ENCODE measurements around the gene MAP2K7.
A peak's percentile ranks its signal among the peaks of the same experiment; 100 is the strongest.

The MAP2K7 gene

GRCh38 chr19:7907122-7907521 is 3.4 kb downstream of the MAP2K7 start:
- Histone ChIP-seq H2AFZ (ENCODE audit: low read depth, low read length) (no peak overlapping the region), H3K4me2 (ENCODE audit: insufficient read depth, low read length) (peak overlapping the region; percentile 34; the same call in 1 of the 2 replicates), H3K4me3 (ENCODE audit: low read depth in 1 of 2, low read length in 2 of 2) (no peak overlapping the region), H3K9me3 (ENCODE audit: insufficient read depth, low read length, severe bottlenecking) (no peaks in the 10 kb centered on the region), H3K27ac (ENCODE audit: low read length) (no peak overlapping the region), H3K79me2 (ENCODE audit: insufficient read depth, low read length) (peaks cover 64% of the 10 kb centered on the region), H3K4me1 (ENCODE audit: insufficient read depth, low read length) (peaks cover 33% of the 10 kb centered on the region), H3K36me3 (ENCODE audit: insufficient read depth, low read length) (peaks cover 66% of the 10 kb centered on the region), H3K27me3 (ENCODE audit: insufficient read depth, low read length, poor library complexity) (no peaks in the 10 kb centered on the region), H4K20me1 (ENCODE audit: insufficient read depth, low read length) (peaks cover 68% of the 10 kb centered on the region), H3K9ac (ENCODE audit: low read depth, low read length) (no peak overlapping the region)
- DNase-seq (no peak), ATAC-seq (ENCODE audit: insufficient read depth, low read depth) (no peak)
- TF ChIP-seq CTCF (IDR thresholded peaks at IDR 0.05; ENCODE audit: borderline replicate concordance, extremely low read depth, low read length, poor library complexity, severe bottlenecking) (no peak), EZH2 (IDR thresholded peaks at IDR 0.05; ENCODE audit: borderline replicate concordance, low read depth, low read length, severe bottlenecking) (no peak)

GRCh38 chr19:7907544-7907943 is 3.9 kb downstream of the MAP2K7 start:
- H3K4me3 ChIP-seq (ENCODE audit: low read depth in 1 of 2, low read length in 2 of 2) = no peak overlapping the region
- DNase-seq (no peak), ATAC-seq (ENCODE audit: insufficient read depth, low read depth) (no peak)
- H3K4me1 ChIP-seq (ENCODE audit: insufficient read depth, low read length) = peaks cover 30% of the 10 kb centered on the region
- TF ChIP-seq CTCF (IDR thresholded peaks at IDR 0.05; ENCODE audit: borderline replicate concordance, extremely low read depth, low read length, poor library complexity, severe bottlenecking) = no peak
- no peak for TF ChIP-seq EZH2 (IDR thresholded peaks at IDR 0.05; ENCODE audit: borderline replicate concordance, low read depth, low read length, severe bottlenecking)
- no peak overlapping the region for H3K27ac ChIP-seq (ENCODE audit: low read length)
- H3K9ac ChIP-seq (ENCODE audit: low read depth, low read length) = no peak overlapping the region
- H4K20me1 ChIP-seq (ENCODE audit: insufficient read depth, low read length) = peaks cover 70% of the 10 kb centered on the region
- H3K36me3 ChIP-seq (ENCODE audit: insufficient read depth, low read length) = peaks cover 69% of the 10 kb centered on the region
- no peaks in the 10 kb centered on the region for H3K9me3 ChIP-seq (ENCODE audit: insufficient read depth, low read length, severe bottlenecking)
- H3K4me2 ChIP-seq (ENCODE audit: insufficient read depth, low read length) = peak overlapping the region; percentile 34; the same call in 1 of the 2 replicates
- peaks cover 63% of the 10 kb centered on the region for H3K79me2 ChIP-seq (ENCODE audit: insufficient read depth, low read length)
- H3K27me3 ChIP-seq (ENCODE audit: insufficient read depth, low read length, poor library complexity) = no peaks in the 10 kb centered on the region
- H2AFZ ChIP-seq (ENCODE audit: low read depth, low read length) = no peak overlapping the region

GRCh38 chr19:7908078-7908699 is 4.5 kb downstream of the MAP2K7 start:
- Histone ChIP-seq H3K36me3 (ENCODE audit: insufficient read depth, low read length) (peaks cover 75% of the 10 kb centered on the region), H2AFZ (ENCODE audit: low read depth, low read length) (no peak overlapping the region), H3K9ac (ENCODE audit: low read depth, low read length) (no peak overlapping the region), H4K20me1 (ENCODE audit: insufficient read depth, low read length) (peaks cover 74% of the 10 kb centered on the region), H3K79me2 (ENCODE audit: insufficient read depth, low read length) (peaks cover 57% of the 10 kb centered on the region), H3K4me1 (ENCODE audit: insufficient read depth, low read length) (peaks cover 24% of the 10 kb centered on the region), H3K4me2 (ENCODE audit: insufficient read depth, low read length) (0 out of 2 replicates have a peak overlapping the region, but pooled peaks have one; percentile 4), H3K27ac (ENCODE audit: low read length) (no peak overlapping the region), H3K4me3 (ENCODE audit: low read depth in 1 of 2, low read length in 2 of 2) (no peak overlapping the region), H3K9me3 (ENCODE audit: insufficient read depth, low read length, severe bottlenecking) (no peaks in the 10 kb centered on the region), H3K27me3 (ENCODE audit: insufficient read depth, low read length, poor library complexity) (no peaks in the 10 kb centered on the region)
- TF ChIP-seq CTCF (IDR thresholded peaks at IDR 0.05; ENCODE audit: borderline replicate concordance, extremely low read depth, low read length, poor library complexity, severe bottlenecking) = no peak
- TF ChIP-seq EZH2 (IDR thresholded peaks at IDR 0.05; ENCODE audit: borderline replicate concordance, low read depth, low read length, severe bottlenecking) = no peak
- ATAC-seq (ENCODE audit: insufficient read depth, low read depth) (no peak), DNase-seq (no peak)

Measured in DND-41 (cell line).